ENCODE results near the gene SNURF. TPM values are rescaled to one million over a fixed set of nuclear protein-coding genes. Genes with fewer than 3 reads are reported as not detected.
"Not testable (repeated sequence)": the region's sequence is repeated elsewhere in the genome, so short reads cannot be mapped to it uniquely, and the experiment has no call there.

SNURF gene
- total RNA-seq, 1 donor from 2014 or later: 2.6 TPM

DNA sequence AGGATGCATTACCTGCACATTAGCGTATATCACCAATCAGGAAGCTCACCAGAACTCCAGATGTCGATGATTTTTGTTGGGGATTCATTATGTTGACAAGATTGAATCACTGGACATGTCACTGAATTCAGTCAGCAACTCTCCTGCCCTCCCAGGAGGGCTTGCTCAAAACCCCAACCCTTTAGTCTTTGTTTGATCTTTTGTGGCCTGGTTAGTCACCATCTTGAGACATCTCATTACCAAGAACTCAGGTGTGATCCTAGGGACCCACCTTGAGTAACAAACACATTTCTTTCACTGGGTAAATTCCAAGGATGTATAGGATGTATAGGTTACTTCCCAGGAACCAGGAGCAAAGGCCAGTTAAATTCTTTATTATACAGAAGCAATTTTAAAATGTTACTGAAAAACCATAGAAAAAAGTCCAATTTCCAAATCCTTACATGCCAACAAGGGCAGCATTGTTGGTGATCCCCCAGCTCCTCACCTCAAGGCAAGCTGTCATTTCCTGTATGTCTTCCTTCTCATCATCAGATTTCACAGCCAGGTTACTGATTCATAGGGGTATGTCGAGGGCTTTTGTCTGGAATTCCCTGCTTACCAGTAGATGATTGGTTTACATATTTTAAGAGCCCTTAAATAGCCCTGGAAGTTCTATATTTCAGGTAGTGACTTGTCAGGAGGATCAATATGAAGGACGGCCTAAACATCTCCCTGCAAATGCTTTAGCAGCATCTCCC, 11.7 kb downstream of the SNURF start:
- DNase-seq (ENCODE audit: low spot score): no peak

DNA sequence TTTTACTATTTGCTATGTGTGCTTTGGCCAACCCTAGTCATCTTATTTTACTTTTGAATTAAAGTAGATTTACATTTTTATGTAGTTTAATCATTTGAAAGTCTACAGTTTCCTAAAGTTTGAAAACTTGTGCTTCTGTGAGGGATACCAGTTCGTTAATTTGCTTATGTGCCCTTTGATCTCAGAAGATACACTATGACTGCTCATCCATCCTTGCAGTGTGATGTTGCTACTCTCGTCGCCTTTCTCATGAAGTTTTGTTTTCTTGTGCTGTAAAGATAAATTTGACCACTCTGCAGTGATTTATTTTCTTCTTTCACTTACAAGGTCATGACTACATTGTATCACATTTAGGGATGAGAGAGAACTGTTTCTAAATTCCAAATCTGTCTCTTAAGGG, 16.3 kb downstream of the SNURF start:
- DNase-seq (ENCODE audit: low spot score): no peak

DNA sequence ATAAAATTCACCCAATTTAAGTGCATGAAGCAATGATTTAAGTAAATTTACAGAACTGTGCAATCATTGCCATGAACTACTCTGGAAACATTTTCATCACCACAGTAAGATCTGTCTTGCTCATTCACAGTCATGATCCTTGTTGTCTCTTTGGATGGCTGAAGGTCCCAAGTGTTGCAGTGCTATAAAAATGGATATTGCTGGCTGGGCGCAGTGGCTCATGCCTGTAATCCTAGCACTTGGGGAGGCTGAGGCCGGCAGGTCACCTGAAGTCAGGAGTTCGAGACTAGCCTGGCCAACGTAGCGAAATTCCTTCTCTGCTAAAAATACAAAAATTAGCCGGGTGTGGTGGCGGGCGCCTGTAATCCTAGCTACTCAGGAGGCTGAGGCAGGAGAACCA, 17.0 kb downstream of the SNURF start:
- DNase-seq (ENCODE audit: low spot score): no peak

DNA sequence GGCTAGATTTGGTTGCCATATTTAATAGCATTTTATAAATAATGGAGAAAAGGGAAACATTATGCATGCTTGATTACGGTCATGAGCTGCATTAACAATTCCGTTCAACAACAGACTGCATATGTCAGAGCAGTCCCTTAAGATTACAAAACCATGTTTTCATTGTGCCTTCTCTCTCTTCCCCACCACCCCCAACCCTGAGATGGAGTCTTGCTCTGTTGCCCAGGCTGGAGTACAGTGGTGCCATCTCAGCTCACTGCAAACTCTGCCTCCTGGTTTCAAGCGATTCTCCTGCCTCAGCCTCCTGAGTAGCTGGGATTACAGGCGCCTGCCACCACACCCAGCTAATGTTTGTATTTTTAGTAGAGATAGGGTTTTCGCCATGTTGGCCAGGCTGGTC, 17.9 kb downstream of the SNURF start:
- DNase-seq (ENCODE audit: low spot score): not testable (repeated sequence)

DNA sequence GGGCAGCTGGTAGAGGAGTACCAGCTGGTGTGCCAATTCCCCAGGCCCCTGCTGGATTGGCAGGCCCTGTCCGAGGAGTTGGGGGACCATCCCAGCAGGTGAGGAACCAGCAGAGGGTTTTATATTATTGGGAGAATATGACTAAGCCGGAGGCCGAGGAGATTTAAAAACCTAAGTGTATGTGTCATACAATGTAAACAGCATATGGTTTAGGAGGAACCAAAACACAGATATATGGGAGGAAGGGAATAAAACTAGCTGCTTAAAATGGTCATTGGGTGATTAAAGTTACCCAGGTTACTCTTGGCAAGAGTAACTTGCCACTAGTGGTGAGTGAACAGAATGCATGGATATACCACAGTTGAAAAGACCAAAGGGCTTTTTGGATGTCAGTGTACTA, 22.1 kb downstream of the SNURF start:
- no peak for DNase-seq (ENCODE audit: low spot score)

DNA sequence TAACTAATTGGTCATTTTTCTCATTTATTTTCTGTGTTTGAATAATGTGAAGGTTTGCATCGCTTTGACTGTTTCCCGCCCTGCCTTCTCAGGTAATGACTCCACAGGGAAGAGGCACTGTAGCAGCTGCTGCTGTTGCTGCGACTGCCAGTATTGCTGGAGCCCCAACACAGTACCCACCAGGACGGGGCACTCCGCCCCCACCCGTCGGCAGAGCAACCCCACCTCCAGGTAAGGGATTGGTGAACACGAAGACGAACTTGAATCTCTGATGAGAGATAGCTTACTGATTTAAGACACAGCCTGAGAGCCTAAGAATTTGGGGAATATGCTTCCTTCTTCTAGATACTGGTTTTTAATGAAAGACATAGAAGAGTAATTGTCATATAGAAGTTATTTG, 22.9 kb downstream of the SNURF start:
- no peak for DNase-seq (ENCODE audit: low spot score)

DNA sequence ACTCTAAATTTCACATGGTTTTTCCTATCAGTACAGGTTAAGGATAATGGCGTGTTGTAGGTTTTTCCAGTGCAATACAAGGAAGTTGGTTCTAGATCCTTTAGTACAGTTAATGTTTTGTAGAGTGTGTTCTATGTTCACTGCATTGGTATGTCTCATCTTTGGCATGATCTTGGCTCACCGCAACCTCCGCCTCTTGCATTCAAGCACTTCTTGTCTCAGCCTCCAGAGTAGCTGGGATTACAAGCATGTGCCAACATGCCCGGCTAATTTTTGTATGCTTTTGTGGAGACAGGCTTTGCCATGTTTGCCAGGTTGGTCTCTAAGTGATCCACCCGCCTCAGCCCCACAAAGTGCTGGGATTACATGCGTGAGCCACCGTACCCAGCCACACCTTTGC, 30.4 kb downstream of the SNURF start:
- DNase-seq (ENCODE audit: low spot score): no peak

DNA sequence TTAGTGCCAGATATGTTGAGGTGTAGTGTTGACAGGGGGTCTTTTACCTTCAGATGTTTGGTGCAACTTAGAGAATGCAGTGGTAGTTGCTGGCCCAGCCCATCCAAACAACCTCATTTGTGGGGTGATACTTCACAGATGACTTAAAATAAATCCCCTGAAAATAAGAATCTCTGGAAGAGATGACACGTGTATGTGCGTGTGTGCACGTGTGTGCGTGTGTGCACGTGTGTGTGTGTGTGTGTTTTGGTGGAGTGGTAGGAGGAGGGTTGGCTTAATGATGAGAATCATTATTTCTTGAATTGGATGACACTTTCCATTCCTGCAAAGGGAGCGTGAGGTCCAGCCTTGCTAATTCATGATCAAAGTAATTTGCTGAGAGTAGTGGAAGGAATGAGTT, 31.9 kb downstream of the SNURF start:
- DNase-seq (ENCODE audit: low spot score): no peak

Other genes with a start within 250 kb of the SNURF start
- gene SNRPN, start within 50 bp of the SNURF start, total RNA-seq: 32.8 TPM